HG03108 (cell line): ENCODE results near the gene TNIK.
"Not testable (repeated sequence)": the region's sequence is repeated elsewhere in the genome, so short reads cannot be mapped to it uniquely, and the experiment has no call there.

ENCODE experiments used
- ATAC-seq: cut with Tn5 transposase; IDR thresholded peaks from one replicate; pipeline ENCODE4 v1.9.1; 2021; ENCODE audit warnings: moderate library complexity; ENCODE audit not compliant: unreplicated experiment

The TNIK gene

GRCh38 chr3:171317171-171317570 is 143.0 kb downstream of the TNIK start:
- no peak for ATAC-seq

- no peak for ATAC-seq
These were observed 144.3 kb downstream of the TNIK start for GRCh38 chr3:171315919-171316318.

DNA sequence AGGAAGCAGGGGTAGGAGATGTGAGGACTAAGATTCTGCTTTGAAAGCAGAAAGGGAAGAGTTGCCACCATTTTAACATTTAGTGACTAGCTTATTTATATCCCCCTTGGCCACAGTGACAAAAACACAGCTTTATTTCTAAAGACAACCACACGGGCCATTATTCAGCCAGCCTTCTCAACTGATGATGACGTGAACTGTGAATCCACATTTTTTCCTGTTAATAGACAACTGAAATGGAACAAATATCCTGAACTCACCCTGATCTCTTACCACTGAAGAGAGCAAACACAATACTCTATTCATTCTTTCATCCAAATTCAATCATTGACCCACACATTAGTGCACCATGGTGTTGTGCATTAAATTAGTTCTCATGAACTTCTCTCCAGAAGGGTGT is 145.1 kb downstream of the TNIK start:
- ATAC-seq: no peak

GRCh38 chr3:171314341-171314740 is 145.9 kb downstream of the TNIK start:
- ATAC-seq: no peak

DNA sequence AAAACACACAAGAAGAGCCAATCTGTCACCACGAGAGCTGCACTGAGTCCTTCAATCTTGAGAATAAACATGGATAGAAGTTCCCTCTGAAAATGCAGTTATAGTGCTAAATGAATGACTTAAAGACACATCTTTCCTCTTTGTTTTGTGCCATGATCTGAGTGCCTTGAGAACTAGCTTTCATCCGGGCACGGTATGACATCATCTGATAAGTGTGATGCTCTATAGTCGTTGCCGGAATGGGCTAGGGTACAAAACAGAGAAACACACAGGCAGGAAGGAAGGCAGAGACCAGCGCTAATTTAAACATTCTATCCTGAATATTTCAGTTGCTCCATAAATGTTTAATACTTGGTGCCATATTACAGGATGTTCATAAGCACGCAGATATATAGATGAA is 146.5 kb downstream of the TNIK start:
- no peak for ATAC-seq

DNA sequence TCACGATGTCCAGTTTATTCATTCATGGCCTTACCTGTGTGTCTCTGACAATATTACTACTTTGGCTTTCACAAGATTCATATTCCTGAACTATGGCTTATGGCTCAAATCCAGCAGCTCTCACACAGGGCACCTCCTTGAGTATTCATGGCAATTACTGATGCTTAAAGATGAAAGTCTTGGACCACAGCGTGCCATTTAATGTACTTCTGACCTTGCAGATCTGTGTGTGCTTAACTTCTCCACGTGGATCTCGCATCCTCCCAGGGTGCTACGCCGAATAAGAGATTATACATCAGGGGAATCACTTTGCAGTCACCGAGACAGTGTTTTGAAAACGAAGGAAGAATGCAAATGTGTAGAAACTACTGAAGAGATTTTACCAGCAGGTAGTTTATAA is 147.5 kb downstream of the TNIK start:
- ATAC-seq: no peak

GRCh38 chr3:171311784-171312183 is 148.4 kb downstream of the TNIK start:
- no peak for ATAC-seq

GRCh38 chr3:171309906-171310359 is 150.3 kb downstream of the TNIK start:
- no peak for ATAC-seq

GRCh38 chr3:171307988-171308387 is 152.2 kb downstream of the TNIK start:
- no peak for ATAC-seq

DNA sequence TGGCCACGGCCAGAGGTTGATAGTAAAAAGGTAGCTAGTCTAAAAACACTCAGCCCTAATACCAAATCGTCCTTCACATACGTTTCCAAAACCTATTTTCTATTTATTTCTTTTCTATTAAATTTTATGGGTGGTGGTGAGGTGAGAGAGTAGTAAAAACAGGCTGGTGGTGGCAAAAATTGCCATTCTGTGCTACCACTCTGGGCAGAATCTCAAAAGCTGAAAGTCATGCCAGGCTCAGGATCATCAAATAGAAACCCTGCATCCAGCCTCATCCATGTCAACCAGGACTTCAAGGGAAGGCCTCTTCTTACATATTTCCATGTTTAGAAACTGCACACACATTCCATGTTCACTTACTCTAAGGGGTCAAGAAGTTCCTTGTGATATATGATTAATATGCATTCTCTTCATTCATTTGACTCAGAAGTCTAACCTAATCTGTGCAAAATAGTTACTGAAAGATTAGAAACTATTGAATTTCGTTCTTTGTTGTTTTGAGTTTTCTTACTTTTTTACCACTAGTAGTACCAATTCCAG is 153.1 kb downstream of the TNIK start:
- ATAC-seq: no peak

- no peak for ATAC-seq
These were observed 153.6 kb downstream of the TNIK start for GRCh38 chr3:171306631-171307030.

GRCh38 chr3:171305823-171306222 is 154.4 kb downstream of the TNIK start:
- ATAC-seq: not testable (repeated sequence)

DNA sequence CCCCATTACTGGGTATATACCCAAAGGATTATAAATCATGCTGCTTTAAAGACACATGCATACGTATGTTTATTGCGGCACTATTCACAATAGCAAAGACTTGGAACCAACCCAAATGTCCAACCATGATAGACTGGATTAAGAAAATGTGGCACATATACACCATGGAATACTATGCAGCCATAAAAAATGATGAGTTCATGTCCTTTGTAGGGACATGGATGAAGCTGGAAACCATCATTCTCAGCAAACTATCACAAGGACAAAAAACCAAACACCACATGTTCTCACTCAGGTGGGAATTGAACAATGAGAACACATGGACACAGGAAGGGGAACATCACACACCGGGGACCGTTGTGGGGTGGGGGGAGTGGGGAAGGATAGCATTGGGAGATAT is 155.7 kb downstream of the TNIK start:
- not testable (repeated sequence) for ATAC-seq

DNA sequence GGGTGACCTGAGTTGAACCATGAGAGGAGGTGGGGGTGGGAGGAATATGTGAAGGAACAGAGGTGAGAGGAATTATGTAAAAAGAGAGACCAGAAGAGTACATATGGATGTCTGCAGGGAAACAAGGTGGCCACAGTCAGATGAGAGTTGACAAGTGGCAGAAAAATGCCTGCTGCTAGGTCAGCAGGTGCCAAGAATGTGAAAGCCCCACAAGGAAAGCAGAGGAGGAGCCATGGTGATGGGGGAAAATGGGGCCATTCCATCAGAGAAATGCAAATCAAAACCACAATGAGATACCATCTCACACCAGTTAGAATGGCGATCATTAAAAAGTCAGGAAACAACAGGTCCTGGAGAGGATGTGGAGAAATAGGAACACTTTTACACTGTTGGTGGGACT is 156.2 kb downstream of the TNIK start:
- not testable (repeated sequence) for ATAC-seq

DNA sequence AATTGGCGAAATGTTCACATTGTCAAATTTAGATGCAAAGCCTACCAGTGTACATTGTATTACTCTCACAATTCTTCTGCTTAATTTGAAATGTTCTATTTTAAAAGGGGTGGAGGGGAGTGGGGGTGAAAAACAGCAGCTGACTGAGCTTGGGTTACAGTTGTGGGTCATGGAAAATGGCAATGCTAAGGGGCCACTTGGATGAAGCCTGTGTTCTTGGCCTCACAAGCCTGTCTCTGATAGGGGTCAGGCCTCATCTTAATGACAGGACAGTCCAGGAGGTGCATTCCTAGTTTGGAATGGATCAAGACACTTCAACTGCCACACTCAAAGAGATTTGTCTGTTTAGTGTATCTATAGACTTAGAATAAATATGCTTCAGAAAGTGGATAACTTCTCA is 158.2 kb downstream of the TNIK start:
- no peak for ATAC-seq

DNA sequence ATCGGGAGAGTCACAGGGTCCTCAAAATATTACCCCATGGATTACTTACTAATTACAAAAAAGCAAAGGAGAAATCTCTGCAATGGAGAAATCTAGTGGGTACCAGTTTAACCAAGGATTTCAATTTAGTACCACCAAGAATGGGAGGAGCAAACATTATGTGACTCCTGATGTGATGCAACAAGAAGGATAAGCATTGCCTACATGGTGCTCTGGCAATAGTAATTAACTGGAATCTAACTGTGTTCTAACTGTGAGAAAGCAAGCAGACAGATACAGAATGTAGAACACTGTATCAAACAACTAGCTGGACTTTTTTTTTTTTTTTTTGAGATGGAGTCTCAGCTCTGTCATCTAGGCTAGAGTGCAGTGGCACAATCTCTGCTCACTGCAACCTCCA is 159.2 kb downstream of the TNIK start:
- no peak for ATAC-seq

DNA sequence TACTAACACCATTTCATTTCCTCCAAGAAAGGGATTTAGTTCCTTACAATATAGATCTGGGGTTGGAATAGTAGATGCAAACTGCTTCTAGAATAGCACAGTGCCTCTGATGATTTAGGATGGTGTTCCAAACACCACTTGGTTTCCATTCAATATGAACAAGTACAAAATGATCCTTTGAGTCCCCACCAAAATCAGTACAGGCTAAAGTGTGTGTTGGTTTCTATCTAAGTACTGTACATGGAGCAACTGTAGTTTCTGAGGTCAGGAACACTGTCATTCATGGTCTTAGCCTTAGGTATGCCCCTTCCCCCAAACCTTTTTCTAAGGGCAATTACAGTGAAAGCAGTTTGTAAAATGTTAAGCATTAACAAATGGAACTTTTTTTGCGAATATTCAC is 162.3 kb downstream of the TNIK start:
- ATAC-seq: no peak

DNA sequence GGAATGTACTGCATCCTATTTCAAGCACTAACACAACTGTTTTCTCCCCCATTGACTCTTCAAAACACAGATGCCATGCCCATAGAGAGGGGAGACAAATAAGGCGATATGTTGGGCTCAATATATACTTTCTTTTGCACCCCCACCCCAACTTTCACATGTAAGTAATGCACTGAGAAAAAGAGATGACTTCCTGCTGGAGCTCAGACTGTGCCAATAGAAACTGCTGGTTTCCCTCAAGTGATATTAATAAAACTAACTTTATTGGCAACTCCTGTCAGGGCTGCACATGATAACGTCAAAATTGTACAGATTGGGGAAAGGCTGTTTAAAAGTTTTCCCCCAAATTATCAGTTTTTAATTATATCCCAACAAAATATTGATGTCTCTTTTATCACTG is 163.0 kb downstream of the TNIK start:
- ATAC-seq: no peak

GRCh38 chr3:171295484-171296373 is 164.5 kb downstream of the TNIK start:
- no peak for ATAC-seq

- ATAC-seq: no peak
These were observed 166.9 kb downstream of the TNIK start for GRCh38 chr3:171293142-171293782.

DNA sequence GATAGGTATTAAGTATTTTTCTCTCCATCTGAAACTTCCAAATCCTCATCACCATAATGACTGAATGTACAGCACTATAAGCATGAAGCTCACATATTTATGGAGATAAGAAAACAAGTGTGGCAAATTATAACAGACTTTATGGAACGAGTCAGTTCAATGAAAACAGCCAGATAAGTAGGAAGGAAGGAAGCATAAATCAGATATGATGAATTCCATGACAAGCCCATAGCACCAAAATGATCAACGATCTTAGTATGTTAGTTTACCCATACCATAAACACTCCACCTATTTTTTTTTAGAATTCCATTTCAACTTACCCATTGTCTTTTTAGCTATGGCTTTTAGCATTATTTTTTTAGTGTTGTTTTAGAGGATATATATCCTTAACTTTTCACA is 169.5 kb downstream of the TNIK start:
- no peak for ATAC-seq

- no peak for ATAC-seq
These were observed 170.9 kb downstream of the TNIK start for GRCh38 chr3:171289291-171289690.
